Endothelial cell of umbilical vein (primary cell): ENCODE results near the gene AJM1. TPM values are rescaled to one million over a fixed set of nuclear protein-coding genes. Genes with fewer than 3 reads are reported as not detected.

Experiments
- BruUV-seq: library from RNA; stranded (reverse); fragments of 400-500 nt; replicated peaks from 2 replicates; lab custom pipeline; 2021; lab: Mats Ljungman, UMichigan
- CTCF ChIA-PET: fragments of 300-600, 350-600 bp; sonication (Branson Sonifier 250); formaldehyde crosslinking; loops from one replicate; lab custom pipeline; 2021; ENCODE audit warnings: antibody characterized with exemption, inconsistent platforms; lab: Charles Lee
- POLR2A ChIA-PET: fragments of 300-600, 350-600 bp; sonication (Branson Sonifier 250); formaldehyde crosslinking; loops from one replicate; lab custom pipeline; 2021; ENCODE audit warnings: antibody characterized with exemption, inconsistent platforms; lab: Charles Lee
- DNase-seq: peaks from one replicate; pipeline ENCODE4 v3.0.0-alpha.2; 2011; ENCODE audit warnings: low read depth, low spot score
- FAIRE-seq: peaks from 2 replicates; lab custom pipeline; 2011; peaks lifted over from hg19 to GRCh38; lab: Jason Lieb, UNC
- H2AFZ ChIP-seq: 2 replicates; pipeline ENCODE4 v1.6.0; 2012; ENCODE audit warnings: low read depth, low read length, control low read depth, inconsistent platforms
- H3K27ac ChIP-seq: 2 replicates; pipeline ENCODE4 v1.5.1; 2011; ENCODE audit warnings: low read depth, mild to moderate bottlenecking, control low read depth, low read length, moderate library complexity; ENCODE audit not compliant: insufficient read depth
- H3K27me3 ChIP-seq, 2 experiments: 2 replicates each; pipeline versions ENCODE4 v1.6.0 to v1.6.1; 2011; ENCODE audit warnings: low read length in 2 of 2, mixed read lengths in 1 of 2; ENCODE audit not compliant: control insufficient read depth in 2 of 2, insufficient read depth in 2 of 2
- H3K36me3 ChIP-seq, 2 experiments: 2 replicates in 1 of 2; 3 replicates in 1 of 2; pipeline ENCODE4 v1.5.1; 2011; ENCODE audit warnings: low read length in 2 of 2, mild to moderate bottlenecking in 1 of 2, moderate library complexity in 1 of 2; ENCODE audit not compliant: control insufficient read depth in 2 of 2, insufficient read depth in 2 of 2; ENCODE audit errors: extremely low read depth in 1 of 2
- H3K4me1 ChIP-seq: 3 replicates; pipeline ENCODE4 v1.5.1; 2011; ENCODE audit warnings: mild to moderate bottlenecking, low read length; ENCODE audit not compliant: control insufficient read depth, insufficient read depth; ENCODE audit errors: extremely low read depth
- H3K4me2 ChIP-seq: 2 replicates; pipeline ENCODE4 v1.6.1; 2011; ENCODE audit warnings: low read length, control low read depth, mixed read lengths; ENCODE audit not compliant: insufficient read depth
- H3K4me3 ChIP-seq, 3 experiments: fragments of 200-600 bp in 1 of 3; sonication (generic), shearing (Covaris generic) in 1 of 3; replicated peaks in 1 of 3; 2 replicates each; pipeline ENCODE4 v1.5.1; 2011 to 2016; ENCODE audit warnings: control low read depth in 3 of 3, low read length in 3 of 3, mild to moderate bottlenecking in 2 of 3, inconsistent platforms in 1 of 3, low read depth in 1 of 3, moderate library complexity in 1 of 3; ENCODE audit not compliant: insufficient read depth in 1 of 3
- H3K79me2 ChIP-seq: 2 replicates; pipeline ENCODE4 v1.6.0; 2012; ENCODE audit warnings: low read length, inconsistent platforms; ENCODE audit not compliant: control insufficient read depth, insufficient read depth
- H3K9ac ChIP-seq: replicated peaks from 2 replicates; pipeline ENCODE3; 2011; ENCODE audit warnings: low read length, control low read depth; ENCODE audit not compliant: insufficient read depth; ENCODE audit errors: extremely low read depth
- H3K9me1 ChIP-seq: replicated peaks from 3 replicates; pipeline ENCODE4 v1.6.0; 2011; ENCODE audit warnings: mild to moderate bottlenecking, low read length; ENCODE audit not compliant: control insufficient read depth, insufficient read depth; ENCODE audit errors: extremely low read depth
- H3K9me3 ChIP-seq: replicated peaks from 2 replicates; pipeline ENCODE4 v1.5.1; 2012; ENCODE audit warnings: low read length, inconsistent platforms; ENCODE audit not compliant: control insufficient read depth, insufficient read depth
- H4K20me1 ChIP-seq: replicated peaks from 2 replicates; pipeline ENCODE3; 2011; ENCODE audit warnings: mild to moderate bottlenecking, low read length; ENCODE audit not compliant: control insufficient read depth, insufficient read depth; ENCODE audit errors: extremely low read depth
- CTCF ChIP-seq, 2 donors: IDR thresholded peaks; 1 replicate in 1 of 2; 2 replicates in 1 of 2; pipeline ENCODE4 v1.5.1; 2011; ENCODE audit warnings: low read length in 2 of 2, mild to moderate bottlenecking in 2 of 2, moderate library complexity in 2 of 2, control low read depth in 1 of 2, inconsistent platforms in 1 of 2, low read depth in 1 of 2; ENCODE audit not compliant: insufficient read depth in 1 of 2; ENCODE audit errors: extremely low read depth in 1 of 2
- EZH2 ChIP-seq: IDR thresholded peaks from 2 replicates; pipeline ENCODE4 v1.6.1; 2012; ENCODE audit warnings: borderline replicate concordance, low read depth, mild to moderate bottlenecking, moderate library complexity, low read length, inconsistent platforms; ENCODE audit not compliant: severe bottlenecking
- FOS ChIP-seq: IDR thresholded peaks from 2 replicates; pipeline ENCODE4 v1.6.1; 2011; ENCODE audit warnings: mild to moderate bottlenecking, low read length, moderate library complexity, borderline replicate concordance; ENCODE audit not compliant: insufficient read depth
- GATA2 ChIP-seq: IDR thresholded peaks from 2 replicates; pipeline ENCODE4 v1.7.0; 2011; ENCODE audit warnings: low read depth, mild to moderate bottlenecking, moderate library complexity, mixed read lengths, low read length; ENCODE audit not compliant: insufficient read length, insufficient read depth
- JUN ChIP-seq: IDR thresholded peaks from 2 replicates; pipeline ENCODE4 v1.6.1; 2011; ENCODE audit warnings: borderline replicate concordance, low read depth; ENCODE audit not compliant: insufficient read length, insufficient read depth
- MAX ChIP-seq: IDR thresholded peaks from 2 replicates; pipeline ENCODE4 v1.6.1; 2011; ENCODE audit not compliant: insufficient read depth, insufficient read length
- MYC ChIP-seq: IDR thresholded peaks from one replicate; pipeline ENCODE4 v1.6.1; 2011; ENCODE audit warnings: mild to moderate bottlenecking, low read depth, low read length
- POLR2A ChIP-seq: IDR thresholded peaks from 2 replicates; pipeline ENCODE4 v1.6.1; 2012; ENCODE audit warnings: low read depth, mild to moderate bottlenecking, control low read depth, low read length
- POLR2AphosphoS5 ChIP-seq: IDR thresholded peaks from 2 replicates; pipeline ENCODE4 v1.6.1; 2012; ENCODE audit warnings: low read depth, mild to moderate bottlenecking, control low read depth, low read length, moderate library complexity; ENCODE audit not compliant: insufficient read depth
- dilution Hi-C: fragments of 300-500 bp; cut with MboI; formaldehyde crosslinking; loops from one replicate; pipeline ENCODE4 v1.15.0; 2019; ENCODE audit warnings: low sequenced_read_pairs; ENCODE audit not compliant: extremely low pct_ligation_motif_present
- intact Hi-C: fragments of 100-400 bp; cut with micrococcal nuclease; formaldehyde crosslinking; loops from one replicate; pipeline ENCODE4 v1.10.0; 2022
- polyA plus RNA-seq, 4 experiments: library from polyadenylated mRNA; depleted of rRNA in 3 of 4; stranded (reverse) in 3 of 4; unstranded in 1 of 4; fragments of >200 nt; gene quantifications; 2 replicates each; pipeline versions ENCODE4 v1.2.1 to v1.2.3, GENCODE V29; 2011 to 2012; ENCODE audit warnings: missing spikeins in 1 of 4
- total RNA-seq: library from RNA; stranded (reverse); gene quantifications from 2 replicates; pipeline ENCODE4 v1.2.3, GENCODE V29; 2021

The AJM1 gene
- total and polyA plus RNA-seq, 2 donors (not counting 3 experiments of a cell fraction or from before 2014, with no cell fraction given): 0.30 to 1.3 TPM

- peaks cover 10 to 51% of the 10 kb centered on the region in 2 experiments for H3K36me3 ChIP-seq
Observed at GRCh38 chr9:136826703-136827582, 15.3 kb upstream of the AJM1 start.

More at GRCh38 chr9:136826703-136827582, 15.3 kb upstream of the AJM1 start:
- Histone ChIP-seq H3K79me2 (peaks cover 7% of the 10 kb centered on the region), H4K20me1 (no peaks in the 10 kb centered on the region), H3K4me2 (no peak overlapping the region), H3K9me3 (no peaks in the 10 kb centered on the region), H3K4me1 (no peaks in the 10 kb centered on the region), H3K9ac (no peak overlapping the region), H3K27ac (no peak overlapping the region), H3K4me3 (no peak overlapping the region), H2AFZ (no peak overlapping the region), H3K27me3 (no peaks in the 10 kb centered on the region), H3K9me1 (no peaks in the 10 kb centered on the region)
- FAIRE-seq (no peak), DNase-seq (no peak)
- ChIA-PET CTCF (interaction anchor here (0.6 kb wide), 1 partner anchor 14 kb away, joined by 4 read pairs; no protein-coding TSS in a partner anchor), POLR2A (no interaction called here)
- BruUV-seq: no TSS peak
- dilution Hi-C loops: no loop called here
- TF ChIP-seq MAX (no peak), POLR2A (no peak), MYC (no peak), CTCF (IDR thresholded peaks at IDR 0.05; ENCODE audit: extremely low read depth in 1 of 2, insufficient read depth in 1 of 2, low read depth in 1 of 2, low read length in 2 of 2) (no peak), GATA2 (no peak), POLR2AphosphoS5 (no peak), JUN (no peak), FOS (no peak), EZH2 (no peak)
- intact Hi-C loops: no loop called here
